ENCODE results near the gene PARD6B.

DNA sequence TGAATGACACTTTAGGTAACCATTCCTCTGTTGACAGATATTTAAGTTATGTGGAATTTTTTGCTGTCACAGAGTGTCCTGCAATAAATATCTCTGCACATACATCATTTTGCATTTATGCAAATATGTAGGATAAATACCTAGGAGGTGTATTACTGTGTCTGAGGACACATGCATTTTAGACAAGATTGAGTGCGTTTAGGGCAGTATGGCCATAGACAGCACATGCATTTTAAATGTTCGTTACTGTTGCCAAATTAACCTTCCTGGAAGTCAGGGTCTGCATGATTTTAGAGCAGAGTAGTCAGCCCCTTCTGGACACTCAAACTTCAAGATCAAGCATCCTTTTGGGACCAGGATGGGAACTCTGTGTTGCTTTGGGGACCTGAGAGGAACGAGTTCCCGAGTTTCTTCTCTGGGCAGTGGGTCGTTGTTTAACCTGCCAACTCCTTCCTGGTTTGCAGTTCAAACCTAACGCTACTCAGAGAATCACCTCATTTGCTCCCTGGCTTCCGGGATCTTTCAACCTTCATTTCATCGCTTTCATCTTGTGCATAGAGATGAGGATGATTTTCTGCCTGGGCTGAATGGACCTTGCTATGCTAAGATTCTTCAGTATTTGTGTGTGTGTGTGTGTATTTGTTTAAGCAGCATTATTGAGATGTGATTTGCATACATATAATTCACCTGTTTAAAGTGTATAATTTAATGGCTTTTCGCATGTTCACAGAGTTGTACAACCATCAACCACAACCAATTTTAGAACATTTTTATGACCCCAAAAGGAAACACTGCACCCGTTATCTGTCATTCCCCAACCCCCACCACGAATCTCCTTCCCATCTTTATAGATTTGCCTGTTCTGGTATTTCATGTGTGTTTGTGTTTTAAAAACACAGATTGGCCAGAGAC is 73.3 kb downstream of the PARD6B start:
- TF ChIP-seq, protein P1, sequence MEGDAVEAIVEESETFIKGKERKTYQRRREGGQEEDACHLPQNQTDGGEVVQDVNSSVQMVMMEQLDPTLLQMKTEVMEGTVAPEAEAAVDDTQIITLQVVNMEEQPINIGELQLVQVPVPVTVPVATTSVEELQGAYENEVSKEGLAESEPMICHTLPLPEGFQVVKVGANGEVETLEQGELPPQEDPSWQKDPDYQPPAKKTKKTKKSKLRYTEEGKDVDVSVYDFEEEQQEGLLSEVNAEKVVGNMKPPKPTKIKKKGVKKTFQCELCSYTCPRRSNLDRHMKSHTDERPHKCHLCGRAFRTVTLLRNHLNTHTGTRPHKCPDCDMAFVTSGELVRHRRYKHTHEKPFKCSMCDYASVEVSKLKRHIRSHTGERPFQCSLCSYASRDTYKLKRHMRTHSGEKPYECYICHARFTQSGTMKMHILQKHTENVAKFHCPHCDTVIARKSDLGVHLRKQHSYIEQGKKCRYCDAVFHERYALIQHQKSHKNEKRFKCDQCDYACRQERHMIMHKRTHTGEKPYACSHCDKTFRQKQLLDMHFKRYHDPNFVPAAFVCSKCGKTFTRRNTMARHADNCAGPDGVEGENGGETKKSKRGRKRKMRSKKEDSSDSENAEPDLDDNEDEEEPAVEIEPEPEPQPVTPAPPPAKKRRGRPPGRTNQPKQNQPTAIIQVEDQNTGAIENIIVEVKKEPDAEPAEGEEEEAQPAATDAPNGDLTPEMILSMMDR (conservative IDR thresholded peaks at IDR 0.05; ENCODE audit: low read depth, low read length): no peak
- TF ChIP-seq POLR2A (IDR thresholded peaks at IDR 0.05; ENCODE audit: low read depth, low read length): no peak
- no peak for TF ChIP-seq SMC3 (IDR thresholded peaks at IDR 0.05; ENCODE audit: low read depth, low read length)
- TF ChIP-seq RCOR1 (IDR thresholded peaks at IDR 0.05; ENCODE audit: insufficient replicate concordance, low read length): no peak
- TF ChIP-seq, protein P2, sequence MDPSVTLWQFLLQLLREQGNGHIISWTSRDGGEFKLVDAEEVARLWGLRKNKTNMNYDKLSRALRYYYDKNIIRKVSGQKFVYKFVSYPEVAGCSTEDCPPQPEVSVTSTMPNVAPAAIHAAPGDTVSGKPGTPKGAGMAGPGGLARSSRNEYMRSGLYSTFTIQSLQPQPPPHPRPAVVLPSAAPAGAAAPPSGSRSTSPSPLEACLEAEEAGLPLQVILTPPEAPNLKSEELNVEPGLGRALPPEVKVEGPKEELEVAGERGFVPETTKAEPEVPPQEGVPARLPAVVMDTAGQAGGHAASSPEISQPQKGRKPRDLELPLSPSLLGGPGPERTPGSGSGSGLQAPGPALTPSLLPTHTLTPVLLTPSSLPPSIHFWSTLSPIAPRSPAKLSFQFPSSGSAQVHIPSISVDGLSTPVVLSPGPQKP (IDR thresholded peaks at IDR 0.05; ENCODE audit: borderline replicate concordance, low read depth, low read length): no peak
- no peak for TF ChIP-seq BHLHE40 (IDR thresholded peaks at IDR 0.05; ENCODE audit: low read depth, low read length)
- TF ChIP-seq MAFK (IDR thresholded peaks at IDR 0.05; ENCODE audit: low read depth, low read length): no peak
